Measurements from ENCODE around the gene MED13L.

The MED13L gene

GRCh38 chr12:116174006-116174405 is 103.5 kb downstream of the MED13L start:
- no peak for DNase-seq

- DNase-seq, result no peak
Measured at GRCh38 chr12:116172224-116172849, 105.2 kb downstream of the MED13L start.

- DNase-seq, result no peak
Measured at GRCh38 chr12:116171549-116171948, 105.9 kb downstream of the MED13L start.

DNA sequence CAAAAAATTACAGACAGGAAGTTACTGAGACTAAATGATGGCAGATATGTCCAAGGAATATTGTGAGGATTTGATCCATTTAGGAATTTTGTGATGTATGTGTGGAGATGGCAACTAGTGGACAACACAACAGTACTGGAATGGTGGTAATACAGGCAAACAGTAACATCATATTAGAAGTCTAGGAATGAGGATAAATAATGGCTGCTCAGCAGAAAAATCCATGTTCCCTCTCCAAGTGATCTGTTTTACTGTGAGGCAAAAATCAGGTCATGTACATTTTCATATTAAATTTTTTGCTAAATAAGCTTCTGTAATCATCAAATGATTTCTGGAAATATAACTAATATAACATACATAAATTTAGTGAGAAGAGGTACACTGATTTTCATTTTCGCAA is 108.4 kb downstream of the MED13L start:
- no peak for DNase-seq

- no peak for DNase-seq
Measured at GRCh38 chr12:116166306-116166705, 111.2 kb downstream of the MED13L start.

- no peak for DNase-seq
Measured at GRCh38 chr12:116165036-116165425, 112.5 kb downstream of the MED13L start.

DNA sequence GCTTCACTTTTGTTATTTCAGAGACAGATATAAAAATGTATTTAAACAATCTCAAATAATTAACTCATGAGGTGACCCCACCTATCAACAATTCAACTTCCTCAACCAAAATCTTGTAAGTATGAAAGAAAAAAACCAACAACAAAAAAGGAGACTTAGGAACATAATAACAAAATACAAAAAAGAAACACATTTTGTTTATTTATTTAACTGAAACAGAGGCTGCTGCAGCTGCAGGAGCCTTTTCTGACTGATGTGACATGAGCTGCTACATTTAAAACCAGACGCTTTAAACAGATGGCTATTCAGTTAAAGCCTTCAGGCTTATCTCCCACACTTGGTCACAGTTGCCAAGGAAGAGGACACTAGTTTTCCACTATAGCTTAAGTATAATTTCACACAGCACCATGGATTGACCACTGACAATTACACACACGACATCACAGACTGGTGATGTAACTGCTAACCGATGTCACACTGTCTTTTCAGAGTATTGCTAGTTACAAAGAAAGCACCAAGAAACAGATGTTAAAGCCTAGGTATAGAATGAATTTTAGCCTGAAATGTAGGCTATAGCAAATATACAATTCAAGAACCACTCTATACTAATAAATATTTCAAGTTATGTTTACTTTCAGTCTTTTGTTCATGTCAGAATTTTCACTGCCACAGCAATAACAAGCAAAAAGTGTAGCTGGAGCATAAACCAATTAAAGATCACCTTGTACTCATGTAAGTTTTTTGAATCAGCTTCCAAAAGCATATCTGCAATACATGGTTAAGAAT is 113.0 kb downstream of the MED13L start:
- DNase-seq, result no peak

GRCh38 chr12:116162071-116162470 is 115.4 kb downstream of the MED13L start:
- no peak for DNase-seq

- DNase-seq, result no peak
Measured at GRCh38 chr12:116161588-116161987, 115.9 kb downstream of the MED13L start.

GRCh38 chr12:116160883-116161458 is 116.5 kb downstream of the MED13L start:
- no peak for DNase-seq

GRCh38 chr12:116160231-116160630 is 117.3 kb downstream of the MED13L start:
- no peak for DNase-seq

- DNase-seq, result no peak
Measured at GRCh38 chr12:116159593-116160200, 117.8 kb downstream of the MED13L start.

GRCh38 chr12:116159175-116159574 is 118.3 kb downstream of the MED13L start:
- DNase-seq, result no peak

GRCh38 chr12:116157845-116158267 is 119.6 kb downstream of the MED13L start:
- DNase-seq, result no peak

GRCh38 chr12:116156614-116157013 is 120.9 kb downstream of the MED13L start:
- no peak for DNase-seq

- no peak for DNase-seq
Measured at GRCh38 chr12:116155383-116155782, 122.1 kb downstream of the MED13L start.

GRCh38 chr12:116153983-116154382 is 123.5 kb downstream of the MED13L start:
- DNase-seq, result no peak

GRCh38 chr12:116153113-116153512 is 124.4 kb downstream of the MED13L start:
- DNase-seq, result no peak

DNA sequence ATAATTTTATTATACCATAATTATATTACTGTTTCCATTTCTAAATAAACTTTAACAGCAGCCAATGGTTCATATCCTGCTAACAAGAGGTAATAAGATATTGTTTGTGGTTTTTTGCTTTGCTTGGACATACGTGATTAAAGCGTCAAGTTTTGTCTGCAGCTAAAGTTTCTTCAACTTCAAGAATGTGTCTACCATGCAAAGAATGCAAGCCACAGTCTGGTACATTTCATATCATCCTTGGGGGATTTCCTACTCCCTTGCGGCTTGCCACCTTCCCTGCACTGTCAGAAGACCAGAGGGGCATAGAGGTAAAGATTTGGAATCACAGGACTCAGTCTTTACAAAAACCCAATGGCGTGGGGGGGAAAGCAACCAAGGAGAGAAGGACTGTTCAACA is 125.2 kb downstream of the MED13L start:
- DNase-seq, result no peak

DNA sequence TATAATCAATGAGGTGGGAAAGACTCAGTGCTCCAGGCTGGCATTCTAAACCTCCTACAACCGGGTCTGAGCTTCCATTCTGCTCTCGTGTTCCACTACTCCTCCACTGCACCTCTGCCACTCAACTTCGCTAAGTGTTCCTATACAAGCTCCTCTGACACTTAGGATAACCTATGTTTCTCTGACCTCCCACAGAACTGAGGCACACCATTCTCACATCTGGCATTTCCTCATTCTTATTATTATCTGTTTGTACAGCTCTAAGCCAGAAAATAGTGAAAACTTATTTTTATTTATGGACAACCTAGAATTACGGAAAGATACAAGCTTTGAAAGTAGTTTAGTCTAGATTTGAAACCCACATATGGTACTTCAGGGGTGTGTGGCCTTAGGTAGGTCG is 127.0 kb downstream of the MED13L start:
- DNase-seq, result no peak

GRCh38 chr12:116150001-116150400 is 127.5 kb downstream of the MED13L start:
- no peak for DNase-seq

GRCh38 chr12:116148844-116149243 is 128.6 kb downstream of the MED13L start:
- no peak for DNase-seq

GRCh38 chr12:116146386-116146785 is 131.1 kb downstream of the MED13L start:
- DNase-seq, result no peak

DNA sequence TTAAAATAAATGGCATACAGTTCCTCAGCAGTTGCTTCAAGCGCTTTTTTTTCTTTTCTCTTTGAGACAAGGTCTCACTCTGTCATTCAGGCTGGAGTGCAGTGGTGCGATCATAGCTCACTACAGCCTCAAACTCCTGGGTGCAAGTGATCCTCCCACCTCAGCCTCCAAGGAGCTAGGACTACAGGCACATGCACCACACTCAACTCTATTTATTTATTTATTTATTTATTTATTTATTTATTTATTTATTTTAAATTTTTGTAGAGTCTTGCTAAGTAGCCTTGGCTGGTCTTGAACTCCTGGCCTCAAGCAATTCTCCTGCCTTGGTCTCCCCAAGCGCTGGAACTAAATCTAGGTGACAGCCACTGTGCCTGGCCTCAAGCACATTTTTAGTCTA is 132.0 kb downstream of the MED13L start:
- no peak for DNase-seq

All from SIG-M5 (cell line).